Keratinocyte (primary cell): ENCODE measurements around the gene C2orf76.

Experiments used
- EZH2 ChIP-seq: IDR thresholded peaks from one replicate; pipeline ENCODE4 v1.6.1; 2012; ENCODE audit warnings: inconsistent platforms, mild to moderate bottlenecking, low read length, moderate library complexity
- TF ChIP-seq, protein P1 (sequence below), 3 experiments: IDR thresholded peaks in 1 of 3; conservative IDR thresholded peaks in 1 of 3; optimal IDR thresholded peaks in 1 of 3; 2 replicates in 2 of 3; 3 replicates in 1 of 3; pipeline versions ENCODE3 to v1.5.1; 2011; ENCODE audit warnings: low read length in 3 of 3, mild to moderate bottlenecking in 3 of 3, moderate library complexity in 2 of 3, control low read depth in 1 of 3, inconsistent platforms in 1 of 3; ENCODE audit not compliant: insufficient read depth in 2 of 3; ENCODE audit errors: extremely low read depth in 1 of 3

DNA sequence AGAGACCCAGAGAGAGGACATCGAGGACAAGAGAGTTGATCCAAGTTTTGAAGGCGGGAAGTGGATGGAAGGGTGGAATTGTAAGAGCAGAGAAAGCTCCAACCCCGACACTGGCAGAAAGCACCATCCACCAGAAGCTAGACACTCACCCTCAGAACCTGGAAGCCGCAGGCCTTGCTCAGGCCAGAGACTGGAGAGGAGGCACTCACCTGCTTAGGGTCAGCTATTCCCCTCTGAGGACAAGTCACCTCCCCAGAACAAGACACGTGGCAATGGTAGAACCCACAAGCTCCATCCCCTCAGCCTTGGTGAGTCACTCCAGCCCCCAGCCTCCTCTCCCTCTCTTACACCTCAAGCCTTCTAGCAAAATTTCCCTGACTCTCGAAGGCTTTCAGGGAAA lies 78.1 kb downstream of the C2orf76 start:
- TF ChIP-seq, protein P1, sequence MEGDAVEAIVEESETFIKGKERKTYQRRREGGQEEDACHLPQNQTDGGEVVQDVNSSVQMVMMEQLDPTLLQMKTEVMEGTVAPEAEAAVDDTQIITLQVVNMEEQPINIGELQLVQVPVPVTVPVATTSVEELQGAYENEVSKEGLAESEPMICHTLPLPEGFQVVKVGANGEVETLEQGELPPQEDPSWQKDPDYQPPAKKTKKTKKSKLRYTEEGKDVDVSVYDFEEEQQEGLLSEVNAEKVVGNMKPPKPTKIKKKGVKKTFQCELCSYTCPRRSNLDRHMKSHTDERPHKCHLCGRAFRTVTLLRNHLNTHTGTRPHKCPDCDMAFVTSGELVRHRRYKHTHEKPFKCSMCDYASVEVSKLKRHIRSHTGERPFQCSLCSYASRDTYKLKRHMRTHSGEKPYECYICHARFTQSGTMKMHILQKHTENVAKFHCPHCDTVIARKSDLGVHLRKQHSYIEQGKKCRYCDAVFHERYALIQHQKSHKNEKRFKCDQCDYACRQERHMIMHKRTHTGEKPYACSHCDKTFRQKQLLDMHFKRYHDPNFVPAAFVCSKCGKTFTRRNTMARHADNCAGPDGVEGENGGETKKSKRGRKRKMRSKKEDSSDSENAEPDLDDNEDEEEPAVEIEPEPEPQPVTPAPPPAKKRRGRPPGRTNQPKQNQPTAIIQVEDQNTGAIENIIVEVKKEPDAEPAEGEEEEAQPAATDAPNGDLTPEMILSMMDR (optimal IDR thresholded peaks at IDR 0.05 in 1 of 3, IDR thresholded peaks at IDR 0.05 in 1 of 3, conservative IDR thresholded peaks at IDR 0.05 in 1 of 3; ENCODE audit: extremely low read depth in 1 of 3, insufficient read depth in 2 of 3, low read length in 3 of 3): no peak
- TF ChIP-seq EZH2: no peak
